Osteoblast (primary cell): ENCODE results near the gene RHOG. TPM values are rescaled to one million over a fixed set of nuclear protein-coding genes. Genes with fewer than 3 reads are reported as not detected.
A peak's percentile ranks its signal among the peaks of the same experiment; 100 is the strongest.
"Not testable (repeated sequence)": the region's sequence is repeated elsewhere in the genome, so short reads cannot be mapped to it uniquely, and the experiment has no call there.

Experiments
- DNase-seq: peaks from one replicate; pipeline ENCODE4 v3.0.0; 2011; ENCODE audit warnings: low spot score, mixed read lengths; ENCODE audit not compliant: insufficient read length; ENCODE audit errors: missing footprints
- H2AFZ ChIP-seq: 2 replicates; pipeline ENCODE4 v1.6.0; 2011; ENCODE audit warnings: mild to moderate bottlenecking, low read length
- H3K27ac ChIP-seq: 2 replicates; pipeline ENCODE4 v1.5.1; 2011; ENCODE audit warnings: mild to moderate bottlenecking, low read depth, low read length, moderate library complexity
- H3K27me3 ChIP-seq: 2 replicates; pipeline ENCODE4 v1.6.0; 2012; ENCODE audit warnings: mild to moderate bottlenecking, control low read depth, inconsistent platforms, low read length, moderate library complexity; ENCODE audit not compliant: insufficient read depth
- H3K36me3 ChIP-seq: 2 replicates; pipeline ENCODE4 v1.5.1; 2011; ENCODE audit warnings: mild to moderate bottlenecking, low read length, control low read depth, moderate library complexity; ENCODE audit not compliant: insufficient read depth
- H3K4me1 ChIP-seq: 2 replicates; pipeline ENCODE4 v1.5.1; 2011; ENCODE audit warnings: mild to moderate bottlenecking, low read length, control low read depth, moderate library complexity; ENCODE audit not compliant: insufficient read depth
- H3K4me2 ChIP-seq: 2 replicates; pipeline ENCODE4 v1.6.0; 2011; ENCODE audit warnings: mild to moderate bottlenecking, low read length; ENCODE audit not compliant: insufficient read depth
- H3K4me3 ChIP-seq: fragments of 200-600 bp; sonication (generic); 3 replicates; pipeline ENCODE4 v1.5.1; 2012; ENCODE audit warnings: mild to moderate bottlenecking, low read length, inconsistent platforms; ENCODE audit not compliant: insufficient read depth
- H3K79me2 ChIP-seq: 2 replicates; pipeline ENCODE4 v1.6.0; 2012; ENCODE audit warnings: mild to moderate bottlenecking, low read length, control low read depth, inconsistent platforms; ENCODE audit not compliant: insufficient read depth
- H3K9me3 ChIP-seq: 2 replicates; pipeline ENCODE4 v1.5.1; 2011; ENCODE audit warnings: low read depth, low read length, control low read depth
- H4K20me1 ChIP-seq: 2 replicates; pipeline ENCODE4 v1.6.0; 2012; ENCODE audit warnings: mild to moderate bottlenecking, low read length, control low read depth; ENCODE audit not compliant: insufficient read depth
- CTCF ChIP-seq: IDR thresholded peaks from 2 replicates; pipeline ENCODE4 v1.5.1; 2011; ENCODE audit warnings: mild to moderate bottlenecking, low read depth, low read length, moderate library complexity; ENCODE audit errors: extremely low read depth
- total RNA-seq: library from RNA; depleted of rRNA; stranded (reverse); fragments of >200 nt; gene quantifications from 2 replicates; pipeline ENCODE4 v1.2.3, GENCODE V29; 2012

RHOG gene
- total RNA-seq, 1 donor, result 17.0 TPM

GRCh38 chr11:3816673-3817072 lies 24.1 kb downstream of the RHOG start:
- no peak overlapping the region for H2AFZ ChIP-seq
- no peaks in the 10 kb centered on the region for H3K36me3 ChIP-seq
- H3K9me3 ChIP-seq, result no peaks in the 10 kb centered on the region

GRCh38 chr11:3815845-3816244 lies 24.9 kb downstream of the RHOG start:
- no peak overlapping the region for H2AFZ ChIP-seq
- H4K20me1 ChIP-seq, result no peaks in the 10 kb centered on the region
- no peaks in the 10 kb centered on the region for H3K36me3 ChIP-seq
- no peak overlapping the region for H3K4me3 ChIP-seq
- H3K9me3 ChIP-seq, result no peaks in the 10 kb centered on the region
- H3K4me2 ChIP-seq, result no peak overlapping the region
- no peaks in the 10 kb centered on the region for H3K27me3 ChIP-seq
- DNase-seq, result no peak
- TF ChIP-seq CTCF, result no peak
- H3K4me1 ChIP-seq, result no peaks in the 10 kb centered on the region
- no peak overlapping the region for H3K27ac ChIP-seq
- no peaks in the 10 kb centered on the region for H3K79me2 ChIP-seq

More at GRCh38 chr11:3816673-3817072, 24.1 kb downstream of the RHOG start:
- H4K20me1 ChIP-seq, result no peaks in the 10 kb centered on the region
- H3K27ac ChIP-seq, result no peak overlapping the region
- H3K79me2 ChIP-seq, result no peaks in the 10 kb centered on the region
- no peak for DNase-seq
- no peak for TF ChIP-seq CTCF
- no peaks in the 10 kb centered on the region for H3K4me1 ChIP-seq
- no peak overlapping the region for H3K4me2 ChIP-seq
- no peak overlapping the region for H3K4me3 ChIP-seq
- no peaks in the 10 kb centered on the region for H3K27me3 ChIP-seq

GRCh38 chr11:3814832-3815231 lies 25.9 kb downstream of the RHOG start:
- not testable (repeated sequence) for H3K27ac ChIP-seq, H3K9me3 ChIP-seq, H3K79me2 ChIP-seq, H4K20me1 ChIP-seq, H3K4me1 ChIP-seq, H3K36me3 ChIP-seq, H2AFZ ChIP-seq, H3K4me2 ChIP-seq, H3K4me3 ChIP-seq, DNase-seq, H3K27me3 ChIP-seq

- H3K4me3 ChIP-seq, result no peak overlapping the region
- no peaks in the 10 kb centered on the region for H3K9me3 ChIP-seq
- H3K27ac ChIP-seq, result no peak overlapping the region
- no peaks in the 10 kb centered on the region for H3K27me3 ChIP-seq
- H2AFZ ChIP-seq, result no peak overlapping the region
- H3K79me2 ChIP-seq, result no peaks in the 10 kb centered on the region
- H4K20me1 ChIP-seq, result no peaks in the 10 kb centered on the region
- TF ChIP-seq CTCF, result no peak
- DNase-seq, result peak; percentile 81
- H3K4me2 ChIP-seq, result no peak overlapping the region
- peaks cover 8% of the 10 kb centered on the region for H3K4me1 ChIP-seq
- H3K36me3 ChIP-seq, result no peaks in the 10 kb centered on the region
These were observed 29.8 kb downstream of the RHOG start for GRCh38 chr11:3810951-3811350.
